Measurements from ENCODE around the gene EPHA4. TPM values are rescaled to one million over a fixed set of nuclear protein-coding genes. Genes with fewer than 3 reads are reported as not detected.

EPHA4 gene
- total and polyA plus RNA-seq, 2 of the 4 experiments (the other 2 are of a cell fraction): 36.9 to 132 TPM

- Histone ChIP-seq H3K27me3 (ENCODE audit: control insufficient read depth, insufficient read depth, low read length) (no peaks in the 10 kb centered on the region), H2AK5ac (ENCODE audit: low read depth, low read length) (no peak overlapping the region), H3K27ac (ENCODE audit: insufficient read depth, low read length) (no peak overlapping the region), H3K4me3 (ENCODE audit: insufficient read depth, low read depth, low read length) (no peak overlapping the region), H4K91ac (ENCODE audit: insufficient read depth, low read depth, low read length) (no peak overlapping the region), H3K4me1 (ENCODE audit: control insufficient read depth, insufficient read depth, low read length) (no peaks in the 10 kb centered on the region; the same call in 1 of the 2 replicates), H3K23ac (ENCODE audit: low read depth, low read length) (no peak overlapping the region), H3K4ac (ENCODE audit: low read depth, low read length) (no peak overlapping the region), H4K20me1 (ENCODE audit: insufficient read depth, low read length) (no peaks in the 10 kb centered on the region), H3K9ac (ENCODE audit: low read depth, low read length) (no peak overlapping the region), H3K36me3 (ENCODE audit: control insufficient read depth, insufficient read depth, low read length) (peaks cover 3% of the 10 kb centered on the region), H3K56ac (ENCODE audit: extremely low read depth, insufficient read depth, low read length) (no peak overlapping the region), H2BK20ac (ENCODE audit: low read depth, low read length) (no peak overlapping the region), H4K5ac (ENCODE audit: low read depth, low read length) (no peak overlapping the region), H3K4me2 (ENCODE audit: low read depth, low read length) (peak overlapping the region; percentile 46; the same call in 1 of the 2 replicates), H2AFZ (replicated peaks; ENCODE audit: low read length, poor library complexity) (no peak overlapping the region), H3K79me1 (ENCODE audit: low read depth in 1 of 2, low read length in 2 of 2) (peaks cover 12 to 17% of the 10 kb centered on the region in 2 experiments; a peak in 2 of 4 replicates), H3K9me3 (ENCODE audit: control insufficient read depth, insufficient read depth, low read length) (no peaks in the 10 kb centered on the region), H3K14ac (replicated peaks; ENCODE audit: low read depth, low read length) (no peak overlapping the region), H4K8ac (ENCODE audit: low read depth in 2 of 2, low read length in 2 of 2) (no peak overlapping the region), H2AK9ac (replicated peaks; ENCODE audit: low read depth, low read length, poor library complexity) (no peak overlapping the region), H3K18ac (ENCODE audit: low read depth, low read length) (no peak overlapping the region), H2BK15ac (ENCODE audit: low read depth, low read length) (no peak overlapping the region), H3K9me1 (ENCODE audit: insufficient read depth, low read length) (no peaks in the 10 kb centered on the region), H2BK5ac (ENCODE audit: low read depth, low read length, poor library complexity, severe bottlenecking) (no peak overlapping the region), H2BK120ac (ENCODE audit: low read depth, low read length) (no peak overlapping the region)
- TF ChIP-seq MXI1 (IDR thresholded peaks at IDR 0.05; ENCODE audit: borderline replicate concordance, low read depth, low read length) (no peak), NFE2L2 (IDR thresholded peaks at IDR 0.05; ENCODE audit: low read depth, low read length) (no peak), CTCF (conservative IDR thresholded peaks at IDR 0.05; ENCODE audit: low read depth, low read length) (no peak), MAZ (IDR thresholded peaks at IDR 0.05; ENCODE audit: borderline replicate concordance, low read depth, low read length) (no peak), RCOR1 (IDR thresholded peaks at IDR 0.05; ENCODE audit: insufficient replicate concordance, low read length) (no peak), RFX5 (IDR thresholded peaks at IDR 0.05; ENCODE audit: low read depth, low read length) (no peak), FOS (IDR thresholded peaks at IDR 0.05; ENCODE audit: low read depth, low read length) (no peak)
- DNase-seq (peak; percentile 44), ATAC-seq (ENCODE audit: low read depth) (peak; percentile 84)
- in situ Hi-C loops (cut with MboI; ENCODE audit: low sequenced_read_pairs) (no loop called here), intact Hi-C loops (cut with micrococcal nuclease) (no loop called here), dilution Hi-C loops (cut with HindIII; ENCODE audit: low sequenced_read_pairs, unreplicated experiment) (no loop called here)
- ChIA-PET POLR2A (ENCODE audit: unreplicated experiment) (no interaction called here), CTCF (no interaction called here)
- no TSS peak for BruUV-seq (replicated peaks)
Observed at GRCh38 chr2:221549143-221549542, 23.0 kb downstream of the EPHA4 start.
